WTC11 (cell line): ENCODE data around the gene GPR132. TPM values are rescaled to one million over a fixed set of nuclear protein-coding genes. Genes with fewer than 3 reads are reported as not detected.

Experiments used
- ATAC-seq: fragments of 200-7000 bp; cut with Tn5 transposase; 2 replicates; pipeline ENCODE4 v1.10.0; 2021; ENCODE audit warnings: mild to moderate bottlenecking, moderate library complexity
- CTCF ChIA-PET: fragments of 300-600 bp; sonication (Branson Sonifier 250); formaldehyde crosslinking; loops from one replicate; lab custom pipeline; 2021; ENCODE audit warnings: antibody characterized with exemption; lab: Charles Lee
- POLR2A ChIA-PET: fragments of 350-600 bp; sonication (Branson Sonifier 250); formaldehyde crosslinking; loops from one replicate; lab custom pipeline; 2021; ENCODE audit warnings: antibody characterized with exemption; lab: Charles Lee
- DNase-seq: peaks from one replicate; pipeline ENCODE4 v3.0.0; 2021; ENCODE audit warnings: low spot score
- H3K27ac Mint-ChIP-seq: 2 replicates; pipeline ENCODE4 v1.8.0; 2021; ENCODE audit warnings: mixed read lengths
- H3K27me3 Mint-ChIP-seq: 2 replicates; pipeline ENCODE4 v1.8.0; 2021; ENCODE audit warnings: low read depth, mild to moderate bottlenecking, moderate library complexity, mixed read lengths
- H3K36me3 Mint-ChIP-seq: 2 replicates; pipeline ENCODE4 v1.8.0; 2021; ENCODE audit warnings: mixed read lengths
- H3K4me1 Mint-ChIP-seq: 2 replicates; pipeline ENCODE4 v1.8.0; 2022; ENCODE audit warnings: mixed read lengths
- H3K4me3 Mint-ChIP-seq: 2 replicates; pipeline ENCODE4 v1.8.0; 2021; ENCODE audit warnings: mild to moderate bottlenecking, moderate library complexity, mixed read lengths
- H3K9me3 Mint-ChIP-seq: 2 replicates; pipeline ENCODE4 v1.8.0; 2021; ENCODE audit warnings: mixed read lengths
- CREM ChIP-seq: sonication (generic); formaldehyde crosslinking; IDR thresholded peaks from 2 replicates; pipeline ENCODE4 v1.8.1; 2022; ENCODE audit warnings: mild to moderate bottlenecking, missing genetic modification reagents, moderate library complexity
- FOXJ3 ChIP-seq: sonication (generic); formaldehyde crosslinking; IDR thresholded peaks from 2 replicates; pipeline ENCODE4 v1.9.0; 2021; ENCODE audit warnings: missing genetic modification reagents, mild to moderate bottlenecking, borderline replicate concordance
- GTF2I ChIP-seq: fragments of 250-450 bp; sonication (Bioruptor Pico); conservative IDR thresholded peaks from 2 replicates; pipeline ENCODE4 v1.4.0; 2021; ENCODE audit warnings: mild to moderate bottlenecking
- JAZF1 ChIP-seq: fragments of 250-450 bp; sonication (Bioruptor Pico); IDR thresholded peaks from 2 replicates; pipeline ENCODE4 v1.9.0; 2021; ENCODE audit warnings: moderate library complexity, mild to moderate bottlenecking, inconsistent platforms
- KAT7 ChIP-seq: sonication (generic); formaldehyde crosslinking; IDR thresholded peaks from 2 replicates; pipeline ENCODE4 v1.8.1; 2023; ENCODE audit warnings: missing genetic modification reagents, mild to moderate bottlenecking, borderline replicate concordance
- NFE2L1 ChIP-seq: sonication (generic); formaldehyde crosslinking; IDR thresholded peaks from 2 replicates; pipeline ENCODE4 v1.8.1; 2023; ENCODE audit warnings: missing genetic modification reagents
- SOX15 ChIP-seq: fragments of 250-450 bp; sonication (Bioruptor Pico); IDR thresholded peaks from 2 replicates; pipeline ENCODE4 v1.9.0; 2021; ENCODE audit warnings: mild to moderate bottlenecking
- ZNF671 ChIP-seq: fragments of 250-450 bp; sonication (Bioruptor Pico); IDR thresholded peaks from 2 replicates; pipeline ENCODE4 v1.8.0; 2021; ENCODE audit warnings: mild to moderate bottlenecking
- total RNA-seq: library from RNA; stranded (reverse); gene quantifications from 3 replicates; pipeline ENCODE4 v1.2.3, GENCODE V29; 2021
- TF ChIP-seq, protein P1 (sequence below): sonication (generic); formaldehyde crosslinking; IDR thresholded peaks from 2 replicates; pipeline ENCODE4 v1.8.0; 2023; ENCODE audit warnings: missing genetic modification reagents, mild to moderate bottlenecking, borderline replicate concordance
- TF ChIP-seq, protein P2 (sequence below): sonication (generic); formaldehyde crosslinking; IDR thresholded peaks from 2 replicates; pipeline ENCODE4 v1.8.1; 2023; ENCODE audit warnings: mild to moderate bottlenecking, missing genetic modification reagents, borderline replicate concordance
- TF ChIP-seq, protein P3 (sequence below): sonication (generic); formaldehyde crosslinking; IDR thresholded peaks from 2 replicates; pipeline ENCODE4 v1.8.1; 2023; ENCODE audit warnings: mild to moderate bottlenecking, missing genetic modification reagents
- TF ChIP-seq, protein P4 (sequence below): fragments of 250-450 bp; sonication (Bioruptor Pico); IDR thresholded peaks from 2 replicates; pipeline ENCODE4 v1.9.0; 2021; ENCODE audit warnings: mild to moderate bottlenecking
- TF ChIP-seq, protein P5 (sequence below): sonication (generic); formaldehyde crosslinking; IDR thresholded peaks from 2 replicates; pipeline ENCODE4 v1.8.1; 2022; ENCODE audit warnings: missing genetic modification reagents, borderline replicate concordance
- TF ChIP-seq, protein P6 (sequence below): sonication (generic); formaldehyde crosslinking; IDR thresholded peaks from 2 replicates; pipeline ENCODE4 v1.8.1; 2022; ENCODE audit warnings: low read depth, mild to moderate bottlenecking, moderate library complexity, missing genetic modification reagents, borderline replicate concordance

The GPR132 gene
- total RNA-seq, 1 experiment from 2014 or later = 0.13 TPM

DNA sequence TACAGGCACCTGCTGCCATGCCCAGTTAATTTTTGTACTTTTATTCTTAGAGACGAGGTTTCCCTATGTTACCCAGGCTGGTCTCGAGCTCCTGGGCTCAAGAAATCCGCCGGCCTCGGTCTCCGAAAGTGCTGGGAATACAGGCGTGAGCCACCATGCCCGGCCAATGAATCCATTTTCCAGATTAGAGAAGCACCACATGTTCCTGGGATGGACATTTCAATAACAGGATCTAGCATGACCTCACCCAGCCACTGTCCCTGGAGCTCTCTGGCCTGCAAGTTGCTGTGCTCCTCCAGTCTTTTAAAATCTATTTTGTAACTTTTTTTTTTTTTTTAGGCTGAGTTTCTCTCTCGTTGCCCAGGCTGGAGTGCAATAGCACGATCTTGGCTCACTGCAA lies 2.2 kb downstream of the GPR132 start (continued):
- TF ChIP-seq, protein P1, sequence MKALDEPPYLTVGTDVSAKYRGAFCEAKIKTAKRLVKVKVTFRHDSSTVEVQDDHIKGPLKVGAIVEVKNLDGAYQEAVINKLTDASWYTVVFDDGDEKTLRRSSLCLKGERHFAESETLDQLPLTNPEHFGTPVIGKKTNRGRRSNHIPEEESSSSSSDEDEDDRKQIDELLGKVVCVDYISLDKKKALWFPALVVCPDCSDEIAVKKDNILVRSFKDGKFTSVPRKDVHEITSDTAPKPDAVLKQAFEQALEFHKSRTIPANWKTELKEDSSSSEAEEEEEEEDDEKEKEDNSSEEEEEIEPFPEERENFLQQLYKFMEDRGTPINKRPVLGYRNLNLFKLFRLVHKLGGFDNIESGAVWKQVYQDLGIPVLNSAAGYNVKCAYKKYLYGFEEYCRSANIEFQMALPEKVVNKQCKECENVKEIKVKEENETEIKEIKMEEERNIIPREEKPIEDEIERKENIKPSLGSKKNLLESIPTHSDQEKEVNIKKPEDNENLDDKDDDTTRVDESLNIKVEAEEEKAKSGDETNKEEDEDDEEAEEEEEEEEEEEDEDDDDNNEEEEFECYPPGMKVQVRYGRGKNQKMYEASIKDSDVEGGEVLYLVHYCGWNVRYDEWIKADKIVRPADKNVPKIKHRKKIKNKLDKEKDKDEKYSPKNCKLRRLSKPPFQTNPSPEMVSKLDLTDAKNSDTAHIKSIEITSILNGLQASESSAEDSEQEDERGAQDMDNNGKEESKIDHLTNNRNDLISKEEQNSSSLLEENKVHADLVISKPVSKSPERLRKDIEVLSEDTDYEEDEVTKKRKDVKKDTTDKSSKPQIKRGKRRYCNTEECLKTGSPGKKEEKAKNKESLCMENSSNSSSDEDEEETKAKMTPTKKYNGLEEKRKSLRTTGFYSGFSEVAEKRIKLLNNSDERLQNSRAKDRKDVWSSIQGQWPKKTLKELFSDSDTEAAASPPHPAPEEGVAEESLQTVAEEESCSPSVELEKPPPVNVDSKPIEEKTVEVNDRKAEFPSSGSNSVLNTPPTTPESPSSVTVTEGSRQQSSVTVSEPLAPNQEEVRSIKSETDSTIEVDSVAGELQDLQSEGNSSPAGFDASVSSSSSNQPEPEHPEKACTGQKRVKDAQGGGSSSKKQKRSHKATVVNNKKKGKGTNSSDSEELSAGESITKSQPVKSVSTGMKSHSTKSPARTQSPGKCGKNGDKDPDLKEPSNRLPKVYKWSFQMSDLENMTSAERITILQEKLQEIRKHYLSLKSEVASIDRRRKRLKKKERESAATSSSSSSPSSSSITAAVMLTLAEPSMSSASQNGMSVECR (CRISPR knock-in tag) = no peak
- TF ChIP-seq, protein P2, sequence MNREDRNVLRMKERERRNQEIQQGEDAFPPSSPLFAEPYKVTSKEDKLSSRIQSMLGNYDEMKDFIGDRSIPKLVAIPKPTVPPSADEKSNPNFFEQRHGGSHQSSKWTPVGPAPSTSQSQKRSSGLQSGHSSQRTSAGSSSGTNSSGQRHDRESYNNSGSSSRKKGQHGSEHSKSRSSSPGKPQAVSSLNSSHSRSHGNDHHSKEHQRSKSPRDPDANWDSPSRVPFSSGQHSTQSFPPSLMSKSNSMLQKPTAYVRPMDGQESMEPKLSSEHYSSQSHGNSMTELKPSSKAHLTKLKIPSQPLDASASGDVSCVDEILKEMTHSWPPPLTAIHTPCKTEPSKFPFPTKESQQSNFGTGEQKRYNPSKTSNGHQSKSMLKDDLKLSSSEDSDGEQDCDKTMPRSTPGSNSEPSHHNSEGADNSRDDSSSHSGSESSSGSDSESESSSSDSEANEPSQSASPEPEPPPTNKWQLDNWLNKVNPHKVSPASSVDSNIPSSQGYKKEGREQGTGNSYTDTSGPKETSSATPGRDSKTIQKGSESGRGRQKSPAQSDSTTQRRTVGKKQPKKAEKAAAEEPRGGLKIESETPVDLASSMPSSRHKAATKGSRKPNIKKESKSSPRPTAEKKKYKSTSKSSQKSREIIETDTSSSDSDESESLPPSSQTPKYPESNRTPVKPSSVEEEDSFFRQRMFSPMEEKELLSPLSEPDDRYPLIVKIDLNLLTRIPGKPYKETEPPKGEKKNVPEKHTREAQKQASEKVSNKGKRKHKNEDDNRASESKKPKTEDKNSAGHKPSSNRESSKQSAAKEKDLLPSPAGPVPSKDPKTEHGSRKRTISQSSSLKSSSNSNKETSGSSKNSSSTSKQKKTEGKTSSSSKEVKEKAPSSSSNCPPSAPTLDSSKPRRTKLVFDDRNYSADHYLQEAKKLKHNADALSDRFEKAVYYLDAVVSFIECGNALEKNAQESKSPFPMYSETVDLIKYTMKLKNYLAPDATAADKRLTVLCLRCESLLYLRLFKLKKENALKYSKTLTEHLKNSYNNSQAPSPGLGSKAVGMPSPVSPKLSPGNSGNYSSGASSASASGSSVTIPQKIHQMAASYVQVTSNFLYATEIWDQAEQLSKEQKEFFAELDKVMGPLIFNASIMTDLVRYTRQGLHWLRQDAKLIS (CRISPR knock-in tag) = no peak
- TF ChIP-seq CREM (CRISPR knock-in tag) = no peak
- TF ChIP-seq NFE2L1 (CRISPR knock-in tag) = no peak
- TF ChIP-seq, protein P3, sequence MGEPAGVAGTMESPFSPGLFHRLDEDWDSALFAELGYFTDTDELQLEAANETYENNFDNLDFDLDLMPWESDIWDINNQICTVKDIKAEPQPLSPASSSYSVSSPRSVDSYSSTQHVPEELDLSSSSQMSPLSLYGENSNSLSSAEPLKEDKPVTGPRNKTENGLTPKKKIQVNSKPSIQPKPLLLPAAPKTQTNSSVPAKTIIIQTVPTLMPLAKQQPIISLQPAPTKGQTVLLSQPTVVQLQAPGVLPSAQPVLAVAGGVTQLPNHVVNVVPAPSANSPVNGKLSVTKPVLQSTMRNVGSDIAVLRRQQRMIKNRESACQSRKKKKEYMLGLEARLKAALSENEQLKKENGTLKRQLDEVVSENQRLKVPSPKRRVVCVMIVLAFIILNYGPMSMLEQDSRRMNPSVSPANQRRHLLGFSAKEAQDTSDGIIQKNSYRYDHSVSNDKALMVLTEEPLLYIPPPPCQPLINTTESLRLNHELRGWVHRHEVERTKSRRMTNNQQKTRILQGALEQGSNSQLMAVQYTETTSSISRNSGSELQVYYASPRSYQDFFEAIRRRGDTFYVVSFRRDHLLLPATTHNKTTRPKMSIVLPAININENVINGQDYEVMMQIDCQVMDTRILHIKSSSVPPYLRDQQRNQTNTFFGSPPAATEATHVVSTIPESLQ (CRISPR knock-in tag) = no peak
- no peak for TF ChIP-seq ZNF671 (CRISPR knock-in tag)
- TF ChIP-seq GTF2I (CRISPR knock-in tag) = no peak
- TF ChIP-seq, protein P4, sequence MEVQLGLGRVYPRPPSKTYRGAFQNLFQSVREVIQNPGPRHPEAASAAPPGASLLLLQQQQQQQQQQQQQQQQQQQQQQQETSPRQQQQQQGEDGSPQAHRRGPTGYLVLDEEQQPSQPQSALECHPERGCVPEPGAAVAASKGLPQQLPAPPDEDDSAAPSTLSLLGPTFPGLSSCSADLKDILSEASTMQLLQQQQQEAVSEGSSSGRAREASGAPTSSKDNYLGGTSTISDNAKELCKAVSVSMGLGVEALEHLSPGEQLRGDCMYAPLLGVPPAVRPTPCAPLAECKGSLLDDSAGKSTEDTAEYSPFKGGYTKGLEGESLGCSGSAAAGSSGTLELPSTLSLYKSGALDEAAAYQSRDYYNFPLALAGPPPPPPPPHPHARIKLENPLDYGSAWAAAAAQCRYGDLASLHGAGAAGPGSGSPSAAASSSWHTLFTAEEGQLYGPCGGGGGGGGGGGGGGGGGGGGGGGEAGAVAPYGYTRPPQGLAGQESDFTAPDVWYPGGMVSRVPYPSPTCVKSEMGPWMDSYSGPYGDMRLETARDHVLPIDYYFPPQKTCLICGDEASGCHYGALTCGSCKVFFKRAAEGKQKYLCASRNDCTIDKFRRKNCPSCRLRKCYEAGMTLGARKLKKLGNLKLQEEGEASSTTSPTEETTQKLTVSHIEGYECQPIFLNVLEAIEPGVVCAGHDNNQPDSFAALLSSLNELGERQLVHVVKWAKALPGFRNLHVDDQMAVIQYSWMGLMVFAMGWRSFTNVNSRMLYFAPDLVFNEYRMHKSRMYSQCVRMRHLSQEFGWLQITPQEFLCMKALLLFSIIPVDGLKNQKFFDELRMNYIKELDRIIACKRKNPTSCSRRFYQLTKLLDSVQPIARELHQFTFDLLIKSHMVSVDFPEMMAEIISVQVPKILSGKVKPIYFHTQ = no peak
- TF ChIP-seq JAZF1 (CRISPR knock-in tag) = no peak
- TF ChIP-seq, all 79 proteins: peak for 0

DNA sequence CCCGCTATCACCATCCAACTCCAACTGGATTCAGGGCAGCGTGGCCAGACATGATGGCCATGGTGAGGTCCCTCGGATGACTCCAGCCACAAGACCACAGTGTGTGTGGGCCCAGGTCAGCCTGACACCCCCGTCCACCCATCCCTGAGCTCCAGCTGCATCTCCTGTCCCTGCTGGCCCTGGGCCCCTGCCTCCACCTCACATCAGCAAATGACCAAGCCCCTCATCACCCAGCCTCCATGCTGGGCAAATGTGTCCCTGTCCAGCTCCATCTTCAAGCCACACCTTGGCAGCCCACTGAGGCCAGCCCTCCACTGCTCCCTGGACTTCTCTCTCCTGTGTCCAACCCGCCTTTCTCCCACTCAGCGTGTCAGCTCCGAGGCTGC lies 3.2 kb downstream of the GPR132 start:
- ATAC-seq = no peak
- TF ChIP-seq, protein P5, sequence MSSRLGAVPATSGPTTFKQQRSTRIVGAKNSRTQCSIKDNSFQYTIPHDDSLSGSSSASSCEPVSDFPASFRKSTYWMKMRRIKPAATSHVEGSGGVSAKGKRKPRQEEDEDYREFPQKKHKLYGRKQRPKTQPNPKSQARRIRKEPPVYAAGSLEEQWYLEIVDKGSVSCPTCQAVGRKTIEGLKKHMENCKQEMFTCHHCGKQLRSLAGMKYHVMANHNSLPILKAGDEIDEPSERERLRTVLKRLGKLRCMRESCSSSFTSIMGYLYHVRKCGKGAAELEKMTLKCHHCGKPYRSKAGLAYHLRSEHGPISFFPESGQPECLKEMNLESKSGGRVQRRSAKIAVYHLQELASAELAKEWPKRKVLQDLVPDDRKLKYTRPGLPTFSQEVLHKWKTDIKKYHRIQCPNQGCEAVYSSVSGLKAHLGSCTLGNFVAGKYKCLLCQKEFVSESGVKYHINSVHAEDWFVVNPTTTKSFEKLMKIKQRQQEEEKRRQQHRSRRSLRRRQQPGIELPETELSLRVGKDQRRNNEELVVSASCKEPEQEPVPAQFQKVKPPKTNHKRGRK (CRISPR knock-in tag) = no peak
- TF ChIP-seq, protein P6, sequence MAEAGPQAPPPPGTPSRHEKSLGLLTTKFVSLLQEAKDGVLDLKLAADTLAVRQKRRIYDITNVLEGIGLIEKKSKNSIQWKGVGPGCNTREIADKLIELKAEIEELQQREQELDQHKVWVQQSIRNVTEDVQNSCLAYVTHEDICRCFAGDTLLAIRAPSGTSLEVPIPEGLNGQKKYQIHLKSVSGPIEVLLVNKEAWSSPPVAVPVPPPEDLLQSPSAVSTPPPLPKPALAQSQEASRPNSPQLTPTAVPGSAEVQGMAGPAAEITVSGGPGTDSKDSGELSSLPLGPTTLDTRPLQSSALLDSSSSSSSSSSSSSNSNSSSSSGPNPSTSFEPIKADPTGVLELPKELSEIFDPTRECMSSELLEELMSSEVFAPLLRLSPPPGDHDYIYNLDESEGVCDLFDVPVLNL (CRISPR knock-in tag) = no peak
- no peak for TF ChIP-seq FOXJ3
- no peak for TF ChIP-seq KAT7 (CRISPR knock-in tag)
- no peak for TF ChIP-seq SOX15 (CRISPR knock-in tag)
- TF ChIP-seq, all 79 proteins: peak for 0
- Mint-ChIP-seq H3K4me1 (0 out of 2 replicates have a peak, but pooled peaks cover 4% of the 10 kb centered on the region), H3K36me3 (no peaks in the 10 kb centered on the region), H3K9me3 (no peaks in the 10 kb centered on the region), H3K27ac (no peak overlapping the region), H3K27me3 (peaks cover 3% of the 10 kb centered on the region), H3K4me3 (no peak overlapping the region)
- CTCF ChIA-PET = interaction anchor here (0.7 to 2.1 kb wide), 3 partner anchors 16 to 139 kb away, joined by 3 to 5 read pairs (median 3); no protein-coding TSS in a partner anchor
- no peak for DNase-seq
- POLR2A ChIA-PET = no interaction called here
